Measurements from ENCODE around the gene STX7.

DNA sequence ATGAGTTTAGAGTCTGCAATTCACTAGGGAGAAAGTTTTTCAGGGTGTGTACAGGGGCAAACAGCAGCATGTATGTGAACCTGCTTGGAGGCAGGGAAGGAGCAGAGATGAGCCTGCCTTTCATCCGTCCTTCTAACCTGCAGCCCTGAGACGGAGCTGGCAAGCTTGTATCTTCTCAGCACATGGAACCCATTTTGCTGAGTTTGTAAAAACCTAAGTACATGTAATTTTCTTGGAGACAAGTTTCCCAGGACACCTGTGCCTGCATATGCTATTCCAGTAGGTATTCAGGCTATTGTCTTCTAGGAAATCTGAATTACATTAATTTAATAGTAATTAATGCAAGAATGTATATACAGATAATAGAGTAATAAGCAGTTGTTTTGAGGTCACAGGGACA lies 82.8 kb downstream of the STX7 start:
- TF ChIP-seq POLR2A (IDR thresholded peaks at IDR 0.05) (no peak), EP300 (IDR thresholded peaks at IDR 0.05) (no peak), POLR2AphosphoS5 (IDR thresholded peaks at IDR 0.05) (no peak)
- TF ChIP-seq, protein P1, sequence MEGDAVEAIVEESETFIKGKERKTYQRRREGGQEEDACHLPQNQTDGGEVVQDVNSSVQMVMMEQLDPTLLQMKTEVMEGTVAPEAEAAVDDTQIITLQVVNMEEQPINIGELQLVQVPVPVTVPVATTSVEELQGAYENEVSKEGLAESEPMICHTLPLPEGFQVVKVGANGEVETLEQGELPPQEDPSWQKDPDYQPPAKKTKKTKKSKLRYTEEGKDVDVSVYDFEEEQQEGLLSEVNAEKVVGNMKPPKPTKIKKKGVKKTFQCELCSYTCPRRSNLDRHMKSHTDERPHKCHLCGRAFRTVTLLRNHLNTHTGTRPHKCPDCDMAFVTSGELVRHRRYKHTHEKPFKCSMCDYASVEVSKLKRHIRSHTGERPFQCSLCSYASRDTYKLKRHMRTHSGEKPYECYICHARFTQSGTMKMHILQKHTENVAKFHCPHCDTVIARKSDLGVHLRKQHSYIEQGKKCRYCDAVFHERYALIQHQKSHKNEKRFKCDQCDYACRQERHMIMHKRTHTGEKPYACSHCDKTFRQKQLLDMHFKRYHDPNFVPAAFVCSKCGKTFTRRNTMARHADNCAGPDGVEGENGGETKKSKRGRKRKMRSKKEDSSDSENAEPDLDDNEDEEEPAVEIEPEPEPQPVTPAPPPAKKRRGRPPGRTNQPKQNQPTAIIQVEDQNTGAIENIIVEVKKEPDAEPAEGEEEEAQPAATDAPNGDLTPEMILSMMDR (IDR thresholded peaks at IDR 0.05) = no peak
